Effector memory CD8-positive, alpha-beta T cell (primary cell): Measurements from ENCODE around the gene PLEK.

ENCODE experiments used
- ATAC-seq: fragments of 150-1000 bp; cut with Tn5 transposase; replicated peaks from 2 replicates; pipeline ENCODE4 v1.10.0; 2021; ENCODE audit warnings: mild to moderate bottlenecking, moderate library complexity
- DNase-seq, 3 experiments: peaks; one replicate each; pipeline ENCODE4 v3.0.0; 2021
- H3K27ac Mint-ChIP-seq, 2 donors: one replicate each; pipeline ENCODE4 v1.8.0; 2022; ENCODE audit warnings: mild to moderate bottlenecking in 2 of 2, mixed read lengths in 2 of 2, moderate library complexity in 2 of 2
- H3K27me3 Mint-ChIP-seq, 2 donors: one replicate each; pipeline ENCODE4 v1.8.0; 2022; ENCODE audit warnings: mixed read lengths in 2 of 2
- H3K36me3 Mint-ChIP-seq: one replicate; pipeline ENCODE4 v1.8.0; 2022; ENCODE audit warnings: mild to moderate bottlenecking, moderate library complexity, mixed read lengths; ENCODE audit not compliant: insufficient read depth
- H3K4me1 Mint-ChIP-seq, 2 donors: one replicate each; pipeline ENCODE4 v1.8.0; 2022; ENCODE audit warnings: low read depth in 2 of 2, mixed read lengths in 2 of 2
- H3K4me3 Mint-ChIP-seq, 2 donors: one replicate each; pipeline ENCODE4 v1.8.0; 2022; ENCODE audit warnings: mild to moderate bottlenecking in 2 of 2, mixed read lengths in 2 of 2, moderate library complexity in 2 of 2
- H3K9me3 Mint-ChIP-seq, 2 donors: one replicate each; pipeline ENCODE4 v1.8.0; 2022; ENCODE audit warnings: mixed read lengths in 2 of 2

Gene PLEK

DNA sequence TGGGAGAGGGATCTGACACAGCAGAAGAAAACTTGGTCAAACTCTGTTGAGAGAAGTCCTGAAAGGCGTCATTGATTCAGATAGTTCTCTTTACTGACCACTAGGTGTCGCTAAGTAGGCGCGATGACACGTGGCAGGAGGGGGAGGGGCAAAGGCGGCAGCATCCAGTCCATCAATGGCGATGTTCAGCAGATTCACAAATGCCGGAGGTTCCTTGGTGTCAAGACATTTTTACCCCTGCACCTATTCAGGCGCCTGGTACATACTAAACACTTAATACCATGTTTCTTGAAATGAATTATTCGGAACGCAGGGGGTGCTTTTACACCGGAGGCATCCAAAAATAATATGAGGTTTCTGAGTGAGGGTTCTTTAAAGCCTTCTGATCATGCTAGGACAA, 3.0 kb upstream of the PLEK start:
- DNase-seq, result peak; percentile 70 to 81 (median 79)
- peak; percentile 72 for ATAC-seq
- H3K9me3 Mint-ChIP-seq, result no peaks in the 10 kb centered on the region
- H3K27ac Mint-ChIP-seq, result peak overlapping the region; percentile 99
- H3K27me3 Mint-ChIP-seq, result no peaks in the 10 kb centered on the region
- H3K36me3 Mint-ChIP-seq, result peaks cover 17% of the 10 kb centered on the region
- peaks cover 31 to 49% of the 10 kb centered on the region in 2 donors for H3K4me1 Mint-ChIP-seq
- H3K4me3 Mint-ChIP-seq, result peak overlapping the region; percentile 96 to 99

DNA sequence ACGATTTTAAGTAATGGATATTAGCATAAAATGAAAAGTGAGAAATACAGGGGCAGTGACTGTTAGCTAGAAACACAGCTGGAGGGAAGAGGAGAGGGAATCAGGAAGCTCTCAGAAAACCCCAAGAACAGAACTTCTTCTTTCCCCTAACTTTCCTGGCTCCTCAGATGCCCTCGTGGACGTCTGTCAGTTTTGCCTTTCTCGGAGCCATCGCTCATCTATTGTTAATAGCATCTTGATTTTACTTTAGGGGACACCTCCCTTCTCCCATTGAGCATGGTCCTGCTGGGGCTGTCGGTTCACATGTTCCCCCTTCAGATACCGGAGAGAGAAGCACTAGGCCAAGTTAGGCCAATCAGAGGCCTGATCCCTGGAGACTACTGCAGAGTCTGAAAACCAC, 2.3 kb upstream of the PLEK start:
- Mint-ChIP-seq H3K4me1 (peaks cover 34 to 49% of the 10 kb centered on the region in 2 donors), H3K27me3 (no peaks in the 10 kb centered on the region), H3K27ac (peak overlapping the region; percentile 99), H3K4me3 (peak overlapping the region; percentile 96 to 99), H3K9me3 (no peaks in the 10 kb centered on the region), H3K36me3 (peaks cover 22% of the 10 kb centered on the region)
- DNase-seq, result no peak
- no peak for ATAC-seq

DNA sequence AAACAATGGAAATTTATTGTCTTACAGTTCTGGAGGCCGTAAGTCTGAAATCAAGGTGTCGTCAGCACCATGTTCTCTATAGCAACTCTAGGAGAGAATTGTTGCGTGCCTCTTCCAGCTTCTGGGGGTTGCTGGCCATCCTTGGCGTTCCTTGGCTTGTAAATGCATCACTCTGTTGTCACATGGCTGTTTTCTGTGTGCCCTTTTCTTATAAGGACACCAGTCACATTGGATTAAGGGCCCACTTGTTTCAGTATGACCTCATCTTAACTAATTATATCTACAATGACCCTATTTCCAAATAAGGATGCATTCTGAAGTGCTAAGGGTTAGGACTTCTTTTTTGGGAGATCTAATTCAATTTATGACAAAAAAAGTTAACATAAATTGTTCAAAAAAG, 1.4 kb upstream of the PLEK start:
- H3K4me1 Mint-ChIP-seq, result peaks cover 39 to 52% of the 10 kb centered on the region in 2 donors
- no peaks in the 10 kb centered on the region for H3K9me3 Mint-ChIP-seq
- H3K27me3 Mint-ChIP-seq, result no peaks in the 10 kb centered on the region
- no peak for ATAC-seq
- DNase-seq, result no peak
- H3K4me3 Mint-ChIP-seq, result peak overlapping the region; percentile 96 to 99
- peak overlapping the region; percentile 99 for H3K27ac Mint-ChIP-seq
- H3K36me3 Mint-ChIP-seq, result peaks cover 29% of the 10 kb centered on the region

DNA sequence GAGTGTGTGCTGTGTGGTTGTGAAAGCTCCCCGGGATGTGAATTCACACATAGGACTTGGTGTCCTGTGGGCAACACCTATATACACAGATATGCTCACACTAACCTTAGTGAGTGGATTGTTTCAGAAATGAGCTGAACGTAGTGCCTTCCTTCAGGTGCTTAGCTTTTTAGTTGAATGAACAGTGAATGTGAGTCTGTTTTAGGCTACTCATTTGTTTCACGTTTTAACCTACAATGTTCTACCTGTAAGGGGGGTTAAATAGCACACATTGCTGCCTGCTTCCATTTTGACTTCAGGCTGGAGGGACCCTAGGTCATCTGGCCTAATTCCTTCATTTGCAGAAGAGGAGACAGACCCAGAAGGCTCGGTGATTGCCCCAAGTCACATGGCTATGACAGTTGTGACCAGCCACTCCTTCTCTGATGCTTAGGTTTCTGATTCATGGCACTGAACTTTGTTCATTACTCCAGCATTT, 1.0 kb downstream of the PLEK start:
- Mint-ChIP-seq H3K9me3 (no peaks in the 10 kb centered on the region), H3K27ac (peak overlapping the region; percentile 99), H3K4me1 (peaks cover 52 to 69% of the 10 kb centered on the region in 2 donors), H3K36me3 (peaks cover 39% of the 10 kb centered on the region), H3K27me3 (no peaks in the 10 kb centered on the region), H3K4me3 (peak overlapping the region; percentile 96 to 99)
- ATAC-seq, result peak; percentile 56
- DNase-seq, result no peak

DNA sequence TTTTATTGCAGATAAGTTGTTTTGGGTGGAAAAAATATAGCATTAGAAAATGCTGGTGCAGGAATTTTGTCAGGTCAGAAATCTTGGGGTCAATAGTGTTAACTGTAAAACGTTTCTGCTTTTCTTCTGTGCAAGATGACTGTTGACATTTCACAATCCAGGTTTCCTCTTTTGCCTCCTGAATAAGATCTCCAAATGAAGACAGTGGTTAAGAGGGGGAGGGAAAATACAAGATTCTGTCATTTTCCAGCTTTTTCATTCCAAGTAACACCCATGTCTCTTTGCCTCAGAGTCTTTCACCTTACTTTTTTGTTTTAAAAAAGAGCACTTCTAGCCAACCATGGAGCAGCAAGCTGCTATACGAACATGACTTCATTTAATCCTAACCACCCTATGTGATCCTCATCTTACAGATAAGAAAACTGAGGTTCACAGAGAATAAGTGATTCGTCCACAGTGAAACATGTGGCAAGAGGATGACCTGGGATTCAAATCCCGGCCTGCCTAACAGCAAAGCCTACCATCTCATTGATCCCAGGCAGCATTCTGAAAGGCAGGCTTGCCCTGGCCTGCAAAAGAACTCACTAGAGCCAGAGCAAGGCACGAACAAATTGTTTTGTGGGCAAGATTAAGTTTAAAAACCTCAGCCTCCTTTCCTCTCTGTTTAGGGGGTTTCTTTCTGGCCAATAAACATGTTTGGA, 3.0 kb downstream of the PLEK start:
- Mint-ChIP-seq H3K27me3 (no peaks in the 10 kb centered on the region), H3K4me3 (peak overlapping the region; percentile 96 to 99), H3K27ac (peak overlapping the region; percentile 99), H3K4me1 (peaks cover 54 to 70% of the 10 kb centered on the region in 2 donors), H3K9me3 (no peaks in the 10 kb centered on the region), H3K36me3 (peaks cover 41% of the 10 kb centered on the region)
- ATAC-seq (no peak), DNase-seq (no peak)

DNA sequence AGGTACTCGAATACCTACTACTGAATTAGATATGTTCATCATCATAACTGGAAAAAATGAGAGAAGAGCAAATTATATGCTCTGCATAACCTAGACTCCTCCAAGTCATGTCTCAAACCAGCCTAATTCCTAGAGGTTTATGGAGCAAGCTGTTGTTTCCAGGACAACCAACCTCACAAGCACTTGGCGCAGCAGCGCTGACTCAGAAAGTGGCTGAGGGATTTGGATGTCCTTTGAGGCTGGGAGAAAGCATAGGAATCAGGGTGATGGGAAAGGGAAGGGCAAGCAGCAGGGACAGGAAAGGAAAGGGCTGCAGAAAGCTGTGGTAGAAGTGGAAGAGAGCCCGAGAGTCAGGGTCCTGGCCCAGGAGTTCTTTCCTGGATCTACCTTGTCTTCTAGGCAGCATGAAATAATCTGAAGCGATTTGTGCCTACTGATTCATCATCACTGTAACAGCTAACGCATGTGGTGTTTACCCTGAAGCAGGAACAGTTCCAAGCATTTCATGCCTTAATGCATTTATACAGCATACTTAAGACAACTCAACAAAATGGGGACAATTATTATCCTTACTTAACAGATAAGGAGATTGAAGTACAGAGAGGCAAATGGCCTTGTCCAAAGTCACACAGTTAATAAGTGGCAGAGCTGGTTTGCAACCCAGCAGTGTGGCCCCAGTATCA, 3.7 kb downstream of the PLEK start:
- H3K27me3 Mint-ChIP-seq, result no peaks in the 10 kb centered on the region
- peak overlapping the region; percentile 96 to 99 for H3K4me3 Mint-ChIP-seq
- peak overlapping the region; percentile 99 for H3K27ac Mint-ChIP-seq
- peaks cover 52 to 63% of the 10 kb centered on the region in 2 donors for H3K4me1 Mint-ChIP-seq
- H3K9me3 Mint-ChIP-seq, result no peaks in the 10 kb centered on the region
- DNase-seq (no peak), ATAC-seq (no peak)
- H3K36me3 Mint-ChIP-seq, result peaks cover 41% of the 10 kb centered on the region

DNA sequence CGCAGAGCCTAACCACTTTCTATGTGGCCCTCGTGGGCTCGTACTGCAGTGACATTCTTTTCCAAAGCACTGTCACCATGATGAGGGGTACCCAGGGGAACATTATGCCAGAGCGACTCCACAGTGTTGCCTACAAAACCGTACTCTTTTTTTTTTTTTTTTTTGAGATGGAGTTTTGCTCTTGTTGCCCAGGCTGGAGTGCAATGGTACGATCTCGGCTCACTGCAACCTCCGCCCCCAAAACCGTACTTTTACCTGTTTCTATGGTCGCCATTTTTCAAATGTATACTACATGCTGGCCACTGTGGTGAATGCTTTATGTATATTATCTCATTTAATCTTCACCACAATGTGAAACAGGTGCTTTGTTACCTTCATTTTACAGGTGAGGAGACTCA, 4.3 kb downstream of the PLEK start:
- peaks cover 41% of the 10 kb centered on the region for H3K36me3 Mint-ChIP-seq
- no peaks in the 10 kb centered on the region for H3K27me3 Mint-ChIP-seq
- ATAC-seq (no peak), DNase-seq (no peak)
- peaks cover 51 to 63% of the 10 kb centered on the region in 2 donors for H3K4me1 Mint-ChIP-seq
- H3K4me3 Mint-ChIP-seq, result peak overlapping the region; percentile 96 to 99
- H3K27ac Mint-ChIP-seq, result peak overlapping the region; percentile 85 to 99
- H3K9me3 Mint-ChIP-seq, result no peaks in the 10 kb centered on the region

DNA sequence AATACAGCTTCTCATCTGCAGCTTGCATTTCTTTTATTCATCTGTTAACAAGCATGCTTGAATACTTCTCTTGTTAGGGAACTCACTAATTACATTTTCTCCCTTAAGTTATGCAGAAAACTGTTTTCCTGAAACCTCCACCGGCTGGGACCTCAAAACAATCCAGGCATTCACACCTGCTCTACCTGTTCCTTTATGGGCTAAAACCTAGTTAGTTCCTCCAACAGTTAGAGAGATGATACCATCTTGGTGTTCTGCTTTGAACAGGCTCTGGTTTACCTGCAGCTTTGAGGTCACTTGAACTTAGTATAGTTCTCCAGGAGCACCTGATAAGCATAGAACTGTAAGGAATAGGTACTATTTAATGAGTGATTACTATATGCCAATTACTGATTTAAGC, 6.1 kb downstream of the PLEK start:
- Mint-ChIP-seq H3K36me3 (peaks cover 39% of the 10 kb centered on the region), H3K27ac (peak overlapping the region; percentile 59 to 90), H3K9me3 (no peaks in the 10 kb centered on the region), H3K27me3 (no peaks in the 10 kb centered on the region), H3K4me3 (peak overlapping the region; percentile 96 to 99), H3K4me1 (peaks cover 56 to 75% of the 10 kb centered on the region in 2 donors)
- DNase-seq (no peak), ATAC-seq (peak; percentile 18)

DNA sequence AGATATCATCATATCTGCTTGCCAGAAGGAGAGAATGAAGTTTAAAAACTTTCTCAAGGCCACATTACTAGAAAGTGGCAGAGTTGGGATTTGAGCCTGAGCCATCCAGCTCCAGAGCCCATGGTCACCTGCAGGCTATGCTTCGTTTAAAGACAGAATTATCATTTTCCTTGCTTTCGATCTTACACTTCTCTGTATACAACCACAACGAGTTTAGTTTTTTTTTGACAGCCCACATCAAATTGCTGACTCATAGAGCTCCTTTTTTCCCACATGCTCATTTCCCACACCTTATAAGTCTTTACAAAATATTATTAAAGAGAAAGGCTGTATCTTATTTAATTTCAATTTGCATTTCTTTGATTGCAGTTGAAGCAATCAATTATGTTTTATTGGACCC, 6.5 kb downstream of the PLEK start:
- Mint-ChIP-seq H3K4me1 (peaks cover 56 to 75% of the 10 kb centered on the region in 2 donors), H3K9me3 (no peaks in the 10 kb centered on the region), H3K4me3 (peak overlapping the region; percentile 96 to 99), H3K27ac (peak overlapping the region; percentile 59 to 90), H3K27me3 (no peaks in the 10 kb centered on the region), H3K36me3 (peaks cover 39% of the 10 kb centered on the region)
- ATAC-seq (peak; percentile 82), DNase-seq (no peak)

DNA sequence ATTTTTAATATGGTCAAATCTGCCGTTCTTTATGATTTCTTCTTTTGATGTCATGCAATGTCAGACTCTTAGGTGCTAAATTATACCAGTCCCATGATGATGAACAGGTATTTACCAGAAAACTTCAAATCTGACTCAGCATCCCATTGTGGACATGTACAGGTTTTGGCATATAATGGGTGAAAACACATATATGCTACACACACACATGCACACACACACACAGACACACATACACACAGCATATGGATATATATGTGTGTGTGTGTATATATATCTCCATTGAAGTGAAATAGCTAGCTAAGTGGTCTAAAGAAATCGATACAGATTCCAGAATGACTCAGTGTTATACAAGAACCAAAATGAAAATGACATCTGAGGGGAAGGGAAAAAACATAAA, 7.4 kb downstream of the PLEK start:
- H3K27me3 Mint-ChIP-seq, result no peaks in the 10 kb centered on the region
- peaks cover 62 to 80% of the 10 kb centered on the region in 2 donors for H3K4me1 Mint-ChIP-seq
- peaks cover 38% of the 10 kb centered on the region for H3K36me3 Mint-ChIP-seq
- DNase-seq (no peak), ATAC-seq (no peak)
- no peaks in the 10 kb centered on the region for H3K9me3 Mint-ChIP-seq
- peak overlapping the region; percentile 59 to 90 for H3K27ac Mint-ChIP-seq
- peak overlapping the region; percentile 96 to 99 for H3K4me3 Mint-ChIP-seq

DNA sequence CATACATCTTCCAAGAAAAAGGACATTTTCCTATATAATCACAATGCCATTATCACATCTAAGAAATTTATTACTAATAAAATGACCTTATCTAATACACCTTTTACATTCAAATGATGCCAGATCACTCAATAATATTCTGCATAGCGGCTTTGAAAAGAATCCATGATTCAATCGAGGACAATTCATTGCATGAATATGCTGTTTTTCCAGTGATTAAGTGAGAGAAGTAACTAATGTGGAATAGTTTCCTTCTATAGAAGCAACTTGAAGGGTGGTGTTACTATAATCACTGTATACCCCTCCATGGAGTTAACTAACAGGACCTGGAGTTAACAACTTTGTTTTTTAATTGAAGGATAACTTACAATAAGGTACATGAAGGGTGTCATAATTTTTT, 9.1 kb downstream of the PLEK start:
- Mint-ChIP-seq H3K4me1 (peaks cover 55 to 76% of the 10 kb centered on the region in 2 donors), H3K27ac (peak overlapping the region in 1 of 2 donors; percentile 92), H3K4me3 (peak overlapping the region; percentile 63 to 99), H3K36me3 (peaks cover 35% of the 10 kb centered on the region), H3K9me3 (no peaks in the 10 kb centered on the region), H3K27me3 (no peaks in the 10 kb centered on the region)
- DNase-seq (no peak), ATAC-seq (no peak)

DNA sequence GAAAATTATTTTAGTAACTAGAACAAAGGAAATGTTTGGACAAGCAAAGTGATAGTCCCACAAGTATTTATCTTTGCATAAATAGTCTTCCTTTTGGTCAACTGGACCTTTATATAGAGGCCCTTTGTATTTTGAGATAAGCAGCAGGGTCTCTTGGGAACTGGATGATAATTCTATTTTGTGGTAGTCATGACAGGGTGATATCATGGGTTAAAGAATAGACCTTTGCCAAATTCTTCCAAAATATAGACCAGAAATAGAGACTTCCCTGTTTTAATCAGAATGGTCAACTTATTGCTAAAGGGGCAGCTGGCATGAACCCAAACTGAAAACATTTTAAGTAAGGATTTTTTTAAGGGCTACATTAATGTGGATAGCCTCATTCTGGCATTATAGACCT, 10.5 kb downstream of the PLEK start:
- Mint-ChIP-seq H3K9me3 (no peaks in the 10 kb centered on the region), H3K4me1 (peaks cover 61 to 82% of the 10 kb centered on the region in 2 donors), H3K27me3 (no peaks in the 10 kb centered on the region), H3K36me3 (peaks cover 42% of the 10 kb centered on the region), H3K4me3 (peak overlapping the region; percentile 63 to 99), H3K27ac (peak overlapping the region; percentile 69 to 92)
- no peak for ATAC-seq
- no peak for DNase-seq

DNA sequence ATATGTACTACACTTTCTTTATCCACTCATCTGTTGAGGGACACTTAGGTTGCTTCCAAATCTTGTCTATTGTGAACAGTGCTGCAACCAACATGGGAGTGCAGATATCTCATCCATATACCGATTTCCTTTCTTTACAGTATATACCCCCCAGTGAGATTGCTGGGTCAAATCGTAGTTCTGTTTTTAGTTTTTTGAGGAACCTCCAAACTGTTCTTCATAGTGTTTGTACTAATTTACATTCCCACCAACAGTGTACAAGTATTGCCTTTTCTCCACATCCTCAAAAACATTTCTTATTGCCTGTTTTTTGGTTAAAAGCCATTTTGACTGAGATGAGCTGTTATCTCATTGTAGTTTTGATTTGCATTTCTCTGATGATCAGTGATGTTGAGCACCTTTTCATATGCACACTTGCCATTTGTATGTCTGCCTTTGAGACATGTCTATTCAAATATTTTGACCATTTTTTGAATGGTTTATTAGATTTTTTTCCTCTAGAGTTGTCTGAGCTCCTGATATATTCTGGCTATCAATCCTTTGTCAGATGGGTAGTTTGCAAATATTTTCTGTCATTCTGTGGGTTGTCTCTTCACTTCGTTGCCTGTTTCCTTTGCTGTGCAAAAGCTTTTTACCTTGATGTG, 12.2 kb downstream of the PLEK start:
- Mint-ChIP-seq H3K27me3 (no peaks in the 10 kb centered on the region), H3K36me3 (peaks cover 50% of the 10 kb centered on the region), H3K27ac (peak overlapping the region; percentile 84 to 92), H3K4me1 (peaks cover 66 to 78% of the 10 kb centered on the region in 2 donors), H3K9me3 (no peaks in the 10 kb centered on the region), H3K4me3 (peak overlapping the region; percentile 42 to 79)
- ATAC-seq (no peak), DNase-seq (no peak)
